Hepatocyte (in vitro differentiated cells): ENCODE data around the gene H6PD.

Experiments used
- EZH2 ChIP-seq: fragments of 200-600 bp; sonication (generic); IDR thresholded peaks from 2 replicates; pipeline ENCODE4 v1.6.1; 2016; ENCODE audit warnings: antibody characterized with exemption, mild to moderate bottlenecking, borderline replicate concordance
- EZH2phosphoT487 ChIP-seq: fragments of 200-600 bp; sonication (generic); IDR thresholded peaks from one replicate; pipeline ENCODE4 v1.6.1; 2018; ENCODE audit warnings: antibody characterized with exemption, mild to moderate bottlenecking, low read depth, moderate library complexity; ENCODE audit not compliant: unreplicated experiment, severe bottlenecking
- TF ChIP-seq, protein P1 (sequence below): fragments of 200-600 bp; sonication (generic); IDR thresholded peaks from 2 replicates; pipeline ENCODE4 v1.5.1; 2016; ENCODE audit warnings: antibody characterized with exemption, mild to moderate bottlenecking; ENCODE audit not compliant: poor library complexity

- TF ChIP-seq EZH2 (no peak), EZH2phosphoT487 (no peak)
- TF ChIP-seq, protein P1, sequence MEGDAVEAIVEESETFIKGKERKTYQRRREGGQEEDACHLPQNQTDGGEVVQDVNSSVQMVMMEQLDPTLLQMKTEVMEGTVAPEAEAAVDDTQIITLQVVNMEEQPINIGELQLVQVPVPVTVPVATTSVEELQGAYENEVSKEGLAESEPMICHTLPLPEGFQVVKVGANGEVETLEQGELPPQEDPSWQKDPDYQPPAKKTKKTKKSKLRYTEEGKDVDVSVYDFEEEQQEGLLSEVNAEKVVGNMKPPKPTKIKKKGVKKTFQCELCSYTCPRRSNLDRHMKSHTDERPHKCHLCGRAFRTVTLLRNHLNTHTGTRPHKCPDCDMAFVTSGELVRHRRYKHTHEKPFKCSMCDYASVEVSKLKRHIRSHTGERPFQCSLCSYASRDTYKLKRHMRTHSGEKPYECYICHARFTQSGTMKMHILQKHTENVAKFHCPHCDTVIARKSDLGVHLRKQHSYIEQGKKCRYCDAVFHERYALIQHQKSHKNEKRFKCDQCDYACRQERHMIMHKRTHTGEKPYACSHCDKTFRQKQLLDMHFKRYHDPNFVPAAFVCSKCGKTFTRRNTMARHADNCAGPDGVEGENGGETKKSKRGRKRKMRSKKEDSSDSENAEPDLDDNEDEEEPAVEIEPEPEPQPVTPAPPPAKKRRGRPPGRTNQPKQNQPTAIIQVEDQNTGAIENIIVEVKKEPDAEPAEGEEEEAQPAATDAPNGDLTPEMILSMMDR = no peak
Observed at GRCh38 chr1:9275567-9276034, 41.0 kb downstream of the H6PD start.
